HG03039 (cell line): ENCODE data around the gene LPAR3.
"Not testable (repeated sequence)": the region's sequence is repeated elsewhere in the genome, so short reads cannot be mapped to it uniquely, and the experiment has no call there.

Experiments
- ATAC-seq: cut with Tn5 transposase; IDR thresholded peaks from one replicate; pipeline ENCODE4 v1.9.1; 2021; ENCODE audit warnings: mild to moderate bottlenecking, moderate library complexity; ENCODE audit not compliant: unreplicated experiment

Gene LPAR3

GRCh38 chr1:84892705-84893618 is at the start of gene LPAR3:
LPAR3 (minus strand) TSS chr1:84893206; CDS start chr1:84866120, 27,086 bp downstream.
- ATAC-seq = no peak

GRCh38 chr1:84941843-84942242 is 48.8 kb upstream of the LPAR3 start:
- ATAC-seq = no peak

GRCh38 chr1:84940481-84940880 is 47.5 kb upstream of the LPAR3 start:
- ATAC-seq = no peak

GRCh38 chr1:84939761-84940160 is 46.8 kb upstream of the LPAR3 start:
- no peak for ATAC-seq

- ATAC-seq = no peak
Observed at GRCh38 chr1:84939151-84939550, 46.1 kb upstream of the LPAR3 start.

- no peak for ATAC-seq
Observed at GRCh38 chr1:84936116-84936810, 43.3 kb upstream of the LPAR3 start.

GRCh38 chr1:84933011-84933611 is 40.1 kb upstream of the LPAR3 start:
- ATAC-seq = no peak

GRCh38 chr1:84930831-84931230 is 37.8 kb upstream of the LPAR3 start:
- ATAC-seq = no peak

- ATAC-seq = no peak
Observed at GRCh38 chr1:84930329-84930728, 37.3 kb upstream of the LPAR3 start.

GRCh38 chr1:84929581-84929980 is 36.6 kb upstream of the LPAR3 start:
- ATAC-seq = no peak

GRCh38 chr1:84928979-84929378 is 36.0 kb upstream of the LPAR3 start:
- ATAC-seq = no peak

- no peak for ATAC-seq
Observed at GRCh38 chr1:84923317-84923716, 30.3 kb upstream of the LPAR3 start.

GRCh38 chr1:84920159-84920558 is 27.2 kb upstream of the LPAR3 start:
- no peak for ATAC-seq

- no peak for ATAC-seq
Observed at GRCh38 chr1:84919461-84919970, 26.5 kb upstream of the LPAR3 start.

- ATAC-seq = no peak
Observed at GRCh38 chr1:84918726-84919336, 25.8 kb upstream of the LPAR3 start.

GRCh38 chr1:84916897-84917296 is 23.9 kb upstream of the LPAR3 start:
- ATAC-seq = no peak

GRCh38 chr1:84913555-84913892 is 20.5 kb upstream of the LPAR3 start:
- ATAC-seq = no peak

- ATAC-seq = no peak
Observed at GRCh38 chr1:84912726-84913554, 19.9 kb upstream of the LPAR3 start.

GRCh38 chr1:84908746-84909464 is 15.9 kb upstream of the LPAR3 start:
- not testable (repeated sequence) for ATAC-seq
